ELR (cell line): ENCODE measurements around the gene MFN2.
A peak's percentile ranks its signal among the peaks of the same experiment; 100 is the strongest.

Experiments used
- DNase-seq: peaks from one replicate; pipeline ENCODE4 v3.0.0-alpha.2; 2015; ENCODE audit warnings: low read depth

Gene MFN2

GRCh38 chr1:11960715-11961114, 19.5 kb upstream of the MFN2 start:
- no peak for DNase-seq

- no peak for DNase-seq
These were observed 19.0 kb upstream of the MFN2 start for GRCh38 chr1:11961230-11961629.

GRCh38 chr1:11963622-11964021, 16.6 kb upstream of the MFN2 start:
- no peak for DNase-seq

DNA sequence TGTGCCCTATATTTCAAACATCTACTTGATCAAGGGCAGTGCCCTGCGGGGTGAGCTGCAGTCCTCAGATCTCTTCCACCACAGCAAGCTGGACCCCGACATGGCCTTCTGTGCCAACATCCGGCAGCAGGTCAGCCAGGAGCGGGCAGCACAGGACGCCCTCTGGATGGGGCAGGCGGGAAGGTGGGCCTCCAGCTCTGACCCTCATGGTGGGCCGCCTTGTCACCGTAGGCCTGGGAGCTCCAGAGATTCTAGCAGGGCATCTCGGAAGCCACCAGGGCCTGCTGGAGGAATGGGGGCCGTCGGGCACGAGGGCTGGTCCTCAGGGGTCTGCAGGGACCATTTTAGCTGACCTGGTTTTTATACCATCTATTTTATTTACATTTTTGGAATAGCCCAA, 15.6 kb upstream of the MFN2 start:
- DNase-seq, result no peak

- DNase-seq, result peak; percentile 60
These were observed 13.2 kb upstream of the MFN2 start for GRCh38 chr1:11967028-11967547.

DNA sequence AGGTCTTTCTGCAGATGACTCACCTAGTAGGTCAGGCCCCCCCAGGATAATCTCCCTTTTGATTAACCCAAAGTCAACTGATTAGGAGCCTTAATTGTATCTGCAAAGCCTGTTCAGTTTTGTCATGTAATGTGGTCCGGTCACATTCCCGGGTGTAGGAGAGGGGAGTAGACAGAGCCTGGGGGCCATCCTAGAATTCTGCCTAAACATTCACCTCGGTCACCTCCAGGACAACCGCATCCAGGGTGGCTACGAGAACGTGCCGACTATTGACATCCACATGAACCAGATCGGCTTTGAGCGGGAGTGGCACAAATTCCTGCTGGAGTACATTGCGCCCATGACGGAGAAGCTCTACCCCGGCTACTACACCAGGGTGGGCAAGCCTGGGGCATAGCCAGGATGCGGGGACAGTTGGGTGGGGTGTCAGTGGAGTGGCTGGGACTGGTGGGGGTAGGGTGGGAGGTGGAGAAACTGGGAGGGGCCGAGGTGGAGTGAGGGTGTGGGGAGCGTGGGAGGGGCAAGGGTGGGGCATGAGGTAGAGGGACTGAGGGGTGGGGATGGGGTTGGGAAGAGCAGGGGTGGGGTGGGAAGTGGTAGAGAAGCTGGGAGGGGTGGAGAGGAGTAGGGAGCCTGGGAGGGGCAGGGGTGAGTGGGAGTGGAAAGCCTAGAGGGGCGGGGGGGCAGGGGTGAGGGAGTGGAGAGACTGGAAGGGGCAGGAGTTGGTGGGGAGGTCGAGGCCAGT, 9.6 kb upstream of the MFN2 start:
- DNase-seq, result no peak

GRCh38 chr1:11977625-11978024, 2.6 kb upstream of the MFN2 start:
- DNase-seq, result no peak

- no peak for DNase-seq
These were observed 1.9 kb upstream of the MFN2 start for GRCh38 chr1:11978301-11978700.

GRCh38 chr1:11979028-11979850, 1.0 kb upstream of the MFN2 start:
- no peak for DNase-seq

DNA sequence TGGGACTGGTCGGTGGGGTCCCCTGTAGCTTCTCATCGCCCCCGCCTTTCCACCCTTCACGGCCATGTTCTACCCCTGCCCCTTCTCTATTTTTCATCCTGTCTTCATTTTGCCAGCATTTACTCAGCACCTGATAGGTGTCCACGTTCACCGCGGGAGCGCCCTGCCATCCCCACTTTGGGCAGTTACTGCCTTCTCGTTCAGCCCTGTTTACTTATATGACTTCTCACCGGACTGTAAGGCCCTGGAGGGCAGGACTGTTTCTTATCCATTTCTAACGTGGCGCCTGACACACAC, 380 bp downstream of the MFN2 start:
- no peak for DNase-seq

DNA sequence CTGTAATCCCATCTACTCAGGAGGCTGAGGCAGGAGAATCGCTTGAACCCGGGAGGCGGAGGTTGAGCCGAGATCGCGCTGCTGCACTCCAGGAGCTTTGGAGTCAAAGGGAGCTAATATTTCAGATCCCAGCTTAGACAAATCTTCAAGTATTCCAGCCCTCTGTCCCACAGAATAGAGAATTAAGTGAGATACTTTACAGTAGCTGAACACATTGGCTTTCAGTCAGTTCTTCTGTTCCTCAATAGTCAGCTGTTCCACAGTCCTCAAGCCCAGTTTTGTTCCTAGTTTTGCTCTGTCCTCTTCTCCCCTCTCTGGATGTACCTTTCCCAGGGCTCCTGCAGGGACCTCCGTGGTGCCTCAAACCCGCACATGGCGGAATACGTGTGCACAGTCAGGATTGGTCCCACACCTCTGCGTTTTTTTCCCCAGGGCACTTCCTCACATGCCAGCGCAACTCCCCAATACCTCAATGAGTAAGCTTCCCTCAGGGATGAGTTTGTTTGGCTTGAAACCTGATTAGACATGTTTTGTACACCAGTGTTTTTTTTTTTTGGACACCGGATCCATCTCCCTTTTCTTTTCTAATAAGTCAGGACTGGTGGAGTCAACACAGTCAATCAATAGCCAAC, 1.2 kb downstream of the MFN2 start:
- peak; percentile 56 for DNase-seq

GRCh38 chr1:11982010-11982392, 1.8 kb downstream of the MFN2 start:
- peak; percentile 44 for DNase-seq

- no peak for DNase-seq
These were observed 3.9 kb downstream of the MFN2 start for GRCh38 chr1:11984121-11984520.

GRCh38 chr1:11984576-11984975, 4.3 kb downstream of the MFN2 start:
- no peak for DNase-seq

GRCh38 chr1:11985171-11985570, 4.9 kb downstream of the MFN2 start:
- DNase-seq, result no peak

GRCh38 chr1:11985851-11986250, 5.6 kb downstream of the MFN2 start:
- no peak for DNase-seq

- DNase-seq, result no peak
These were observed 9.4 kb downstream of the MFN2 start for GRCh38 chr1:11989669-11990068.

DNA sequence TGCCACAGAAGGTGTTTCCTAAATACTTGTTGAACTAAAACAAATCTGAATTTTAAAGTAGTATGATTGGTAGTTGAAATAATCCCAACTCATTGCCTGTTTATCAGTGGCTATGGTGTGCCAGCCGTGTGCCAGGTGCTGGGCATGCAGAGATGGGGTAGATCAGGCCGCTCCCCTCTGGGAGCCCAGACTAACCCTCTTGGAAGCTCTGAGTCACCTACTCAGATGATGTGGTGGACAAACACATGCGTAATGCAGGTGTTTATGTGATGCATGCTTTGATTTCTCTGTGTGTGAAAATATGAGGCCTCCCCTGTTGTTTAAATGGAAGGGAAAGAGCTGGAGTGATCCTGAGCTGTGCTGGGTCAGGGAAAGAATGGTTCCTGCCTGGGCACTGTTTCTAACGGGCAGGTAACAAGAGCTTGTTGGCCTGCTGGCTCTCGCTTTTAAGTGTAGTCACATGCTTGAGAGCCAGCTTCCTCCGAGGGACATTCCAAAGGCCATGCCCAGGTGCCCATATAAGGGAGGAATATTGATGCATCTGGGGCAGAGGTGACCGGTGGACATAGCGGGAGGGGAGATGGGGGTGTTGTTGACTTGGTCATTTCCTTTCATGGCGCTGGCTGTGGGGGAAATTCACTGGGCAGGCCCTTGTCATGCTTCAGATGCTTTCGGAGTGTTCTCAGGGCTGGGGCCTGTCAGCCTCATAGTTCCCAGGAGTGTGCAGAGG, 10.2 kb downstream of the MFN2 start:
- peak; percentile 19 for DNase-seq

DNA sequence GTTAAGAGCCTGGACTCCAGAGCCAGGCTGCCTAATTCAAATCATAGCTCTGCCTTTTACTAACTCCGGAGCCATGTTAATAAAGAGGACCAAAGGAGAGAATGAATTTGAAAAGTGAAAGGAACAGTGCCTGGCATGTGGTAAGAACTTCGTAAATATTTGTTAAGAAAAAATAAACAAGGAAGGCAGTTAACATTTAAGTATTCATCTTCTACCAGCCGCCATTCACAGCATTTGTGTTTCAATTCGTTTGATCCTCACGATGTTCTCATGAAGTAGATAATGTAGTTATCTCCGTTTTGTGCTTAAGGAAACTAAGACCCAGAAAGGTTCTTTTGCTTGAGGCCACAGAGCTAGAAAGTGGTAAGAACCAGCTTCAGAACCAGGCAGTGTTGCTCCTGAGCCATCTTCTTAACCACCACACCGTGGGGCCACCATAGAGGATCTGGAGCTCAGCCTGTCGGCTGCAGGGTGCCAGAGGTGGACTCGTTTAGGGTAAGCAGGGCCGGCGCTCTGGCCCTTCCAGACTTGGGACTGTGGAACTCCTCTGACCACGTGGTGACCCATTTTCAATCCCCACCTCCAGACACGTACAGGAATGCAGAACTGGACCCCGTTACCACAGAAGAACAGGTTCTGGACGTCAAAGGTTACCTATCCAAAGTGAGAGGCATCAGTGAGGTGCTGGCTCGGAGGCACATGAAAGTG, 11.9 kb downstream of the MFN2 start:
- DNase-seq, result no peak

DNA sequence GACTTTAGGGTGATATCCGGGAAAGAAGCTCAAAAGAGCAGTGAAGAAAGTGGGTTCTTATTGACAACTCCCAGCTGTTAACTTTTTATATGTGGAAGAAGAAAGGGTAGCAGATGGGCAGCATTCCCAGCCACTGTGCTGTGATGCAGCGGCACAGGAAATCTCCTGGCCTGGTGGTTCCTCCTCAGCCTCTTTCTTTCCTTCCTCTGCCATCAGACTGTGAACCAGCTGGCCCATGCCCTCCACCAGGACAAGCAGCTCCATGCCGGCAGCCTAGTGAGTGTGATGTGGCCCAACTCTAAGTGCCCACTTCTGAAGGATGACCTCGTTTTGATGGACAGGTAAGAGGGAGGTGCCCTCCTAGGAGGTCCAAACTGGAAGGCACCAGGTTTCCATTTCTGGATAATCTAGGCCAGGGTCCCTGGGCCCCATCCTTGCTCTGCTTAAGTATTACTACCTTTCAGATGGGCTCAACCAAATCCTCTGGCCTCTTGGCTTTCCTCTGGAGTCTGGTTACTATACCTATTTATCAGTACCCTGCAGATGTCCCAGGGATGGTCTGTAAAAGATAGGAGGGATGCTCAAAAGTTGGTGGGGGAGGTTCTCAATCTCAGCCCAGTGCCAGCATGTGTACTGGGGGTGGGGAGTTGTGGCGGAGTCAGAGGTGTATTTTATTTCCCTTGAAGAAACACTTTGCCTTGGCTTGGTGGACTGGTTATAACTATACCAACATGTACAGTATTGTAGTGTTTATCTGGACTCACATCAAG, 17.0 kb downstream of the MFN2 start:
- DNase-seq, result no peak

- DNase-seq, result no peak
These were observed 18.4 kb downstream of the MFN2 start for GRCh38 chr1:11998636-11999035.
